GM21723 (cell line): Measurements from ENCODE around the gene PKP4.

ENCODE experiments used
- ATAC-seq: cut with Tn5 transposase; IDR thresholded peaks from one replicate; pipeline ENCODE4 v1.9.1; 2021; ENCODE audit warnings: mild to moderate bottlenecking, moderate library complexity; ENCODE audit not compliant: unreplicated experiment

PKP4 gene

GRCh38 chr2:158728422-158728821, 271.7 kb downstream of the PKP4 start:
- no peak for ATAC-seq

DNA sequence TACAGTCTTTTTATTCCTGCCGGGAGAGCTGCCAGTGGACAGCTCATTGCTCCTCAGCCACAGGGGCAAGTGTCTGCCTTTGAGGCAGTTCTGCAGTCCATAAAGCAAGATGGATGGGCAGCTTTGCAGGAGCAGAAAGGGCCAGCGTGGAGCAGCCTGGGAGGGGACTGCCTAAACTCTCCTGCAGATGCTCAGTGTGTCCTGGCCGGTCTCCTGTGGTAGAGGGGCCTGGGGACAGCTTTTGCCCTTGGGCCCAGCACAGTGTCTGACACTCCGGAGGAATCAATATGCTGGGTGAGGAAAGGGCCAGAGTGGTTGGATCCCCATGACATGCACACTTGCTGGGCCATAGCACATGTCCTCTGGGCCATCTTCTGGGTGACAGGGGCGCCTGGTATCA, 272.7 kb downstream of the PKP4 start:
- no peak for ATAC-seq

GRCh38 chr2:158729873-158730620, 273.3 kb downstream of the PKP4 start:
- no peak for ATAC-seq

GRCh38 chr2:158730621-158731140, 273.9 kb downstream of the PKP4 start:
- ATAC-seq: no peak

DNA sequence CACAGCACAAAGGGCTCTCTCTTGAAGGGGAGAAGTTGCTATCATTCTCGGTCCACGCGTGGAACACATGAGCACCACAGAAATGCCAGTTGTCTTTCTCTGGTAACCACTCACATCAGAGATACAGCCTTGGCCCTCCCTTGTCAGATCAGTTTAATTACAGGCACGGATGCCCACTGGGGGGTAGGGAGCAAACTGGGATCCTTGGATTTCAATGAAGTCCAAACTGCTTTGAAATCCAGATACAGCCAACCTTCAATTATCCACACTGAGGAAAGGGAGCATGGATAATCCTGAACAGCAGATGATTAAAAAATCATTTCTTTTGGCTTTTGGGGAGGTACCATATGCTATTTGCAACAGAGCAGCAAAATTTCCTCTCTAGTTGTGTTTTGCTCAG, 274.6 kb downstream of the PKP4 start:
- ATAC-seq: no peak
